Neural progenitor cell (in vitro differentiated cells): Measurements from ENCODE around the gene CTNNA3.

Experiments
- EZH2 ChIP-seq: fragments of 200-600 bp; sonication (generic); IDR thresholded peaks from 2 replicates; pipeline ENCODE4 v1.6.1; 2017; ENCODE audit warnings: antibody characterized with exemption, mild to moderate bottlenecking, moderate library complexity
- TF ChIP-seq, protein P1 (sequence below): fragments of 200-600 bp; sonication (generic); IDR thresholded peaks from 2 replicates; pipeline ENCODE4 v1.5.1; 2017; ENCODE audit warnings: antibody characterized with exemption, mild to moderate bottlenecking

GRCh38 chr10:66337211-66337610, 1358.8 kb downstream of the CTNNA3 start:
- TF ChIP-seq, protein P1, sequence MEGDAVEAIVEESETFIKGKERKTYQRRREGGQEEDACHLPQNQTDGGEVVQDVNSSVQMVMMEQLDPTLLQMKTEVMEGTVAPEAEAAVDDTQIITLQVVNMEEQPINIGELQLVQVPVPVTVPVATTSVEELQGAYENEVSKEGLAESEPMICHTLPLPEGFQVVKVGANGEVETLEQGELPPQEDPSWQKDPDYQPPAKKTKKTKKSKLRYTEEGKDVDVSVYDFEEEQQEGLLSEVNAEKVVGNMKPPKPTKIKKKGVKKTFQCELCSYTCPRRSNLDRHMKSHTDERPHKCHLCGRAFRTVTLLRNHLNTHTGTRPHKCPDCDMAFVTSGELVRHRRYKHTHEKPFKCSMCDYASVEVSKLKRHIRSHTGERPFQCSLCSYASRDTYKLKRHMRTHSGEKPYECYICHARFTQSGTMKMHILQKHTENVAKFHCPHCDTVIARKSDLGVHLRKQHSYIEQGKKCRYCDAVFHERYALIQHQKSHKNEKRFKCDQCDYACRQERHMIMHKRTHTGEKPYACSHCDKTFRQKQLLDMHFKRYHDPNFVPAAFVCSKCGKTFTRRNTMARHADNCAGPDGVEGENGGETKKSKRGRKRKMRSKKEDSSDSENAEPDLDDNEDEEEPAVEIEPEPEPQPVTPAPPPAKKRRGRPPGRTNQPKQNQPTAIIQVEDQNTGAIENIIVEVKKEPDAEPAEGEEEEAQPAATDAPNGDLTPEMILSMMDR = no peak
- TF ChIP-seq EZH2 = no peak
